Inflammatory macrophage (primary cell): ENCODE results near the gene MTMR11.

Source experiments
- DNase-seq, 2 donors: peaks; one replicate each; pipeline ENCODE4 v3.0.0-alpha.2; 2020 to 2022

Gene MTMR11

GRCh38 chr1:149934356-149934755, 2.3 kb downstream of the MTMR11 start:
- no peak for DNase-seq

DNA sequence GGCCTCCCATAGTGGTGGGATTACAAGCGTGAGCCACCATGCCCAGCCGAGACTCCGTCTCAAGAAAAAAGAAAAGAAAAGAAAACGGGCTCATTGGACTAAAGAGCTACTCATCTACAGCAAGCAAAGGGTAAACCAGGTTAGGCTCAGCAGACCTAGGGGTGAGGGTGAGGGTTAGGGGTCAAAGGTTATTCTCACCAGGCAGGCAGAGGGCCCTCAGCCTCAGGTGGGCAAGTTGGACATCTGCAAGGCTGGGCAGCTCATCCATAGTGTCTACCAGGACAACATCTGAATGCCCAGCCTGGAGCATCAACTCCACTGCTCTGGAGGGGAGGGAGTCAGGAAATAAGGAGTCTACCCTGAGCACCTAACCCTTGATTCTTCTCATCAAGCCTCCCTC, 3.5 kb downstream of the MTMR11 start:
- DNase-seq, result no peak

GRCh38 chr1:149932474-149932873, 4.2 kb downstream of the MTMR11 start:
- DNase-seq, result no peak

DNA sequence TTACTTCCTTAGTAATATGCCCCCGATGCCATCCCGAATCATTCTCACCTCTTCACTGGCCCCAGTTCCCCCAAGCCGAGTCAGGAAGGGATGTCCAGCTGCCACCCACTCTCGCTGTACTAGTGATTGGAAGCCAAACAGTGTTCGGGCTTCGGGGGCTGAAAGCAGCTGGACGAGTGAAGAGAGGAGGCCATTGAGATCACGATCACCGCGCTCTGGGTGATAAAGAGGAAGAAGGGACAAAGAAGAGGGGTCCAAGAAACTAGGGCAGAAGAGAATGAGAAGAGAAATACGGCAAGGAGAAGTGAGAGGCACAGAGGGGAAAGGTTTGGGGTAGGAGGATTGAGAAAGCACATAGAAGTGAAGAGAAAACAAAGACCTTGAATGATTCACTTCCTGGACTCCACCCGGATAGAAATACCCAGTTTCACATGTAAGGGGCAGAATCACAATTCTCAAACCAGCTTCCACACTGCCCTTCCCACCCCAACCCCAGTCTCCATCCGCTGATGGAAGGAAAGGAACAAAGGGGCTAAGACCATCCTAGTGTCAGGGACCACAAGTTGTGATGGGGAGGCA, 5.4 kb downstream of the MTMR11 start:
- peak; percentile 10 to 32 for DNase-seq

GRCh38 chr1:149929856-149930255, 6.8 kb downstream of the MTMR11 start:
- peak; percentile 28 to 61 for DNase-seq

GRCh38 chr1:149928401-149928724, 8.3 kb downstream of the MTMR11 start:
- no peak for DNase-seq

GRCh38 chr1:149927563-149928400, 8.9 kb downstream of the MTMR11 start, which contains the start of gene SF3B4:
Gene SF3B4, minus strand, starts transcription at chr1:149927803. Its CDS starts 44 bp downstream, at chr1:149927759.
- DNase-seq, result peak; percentile 94 to 97

DNA sequence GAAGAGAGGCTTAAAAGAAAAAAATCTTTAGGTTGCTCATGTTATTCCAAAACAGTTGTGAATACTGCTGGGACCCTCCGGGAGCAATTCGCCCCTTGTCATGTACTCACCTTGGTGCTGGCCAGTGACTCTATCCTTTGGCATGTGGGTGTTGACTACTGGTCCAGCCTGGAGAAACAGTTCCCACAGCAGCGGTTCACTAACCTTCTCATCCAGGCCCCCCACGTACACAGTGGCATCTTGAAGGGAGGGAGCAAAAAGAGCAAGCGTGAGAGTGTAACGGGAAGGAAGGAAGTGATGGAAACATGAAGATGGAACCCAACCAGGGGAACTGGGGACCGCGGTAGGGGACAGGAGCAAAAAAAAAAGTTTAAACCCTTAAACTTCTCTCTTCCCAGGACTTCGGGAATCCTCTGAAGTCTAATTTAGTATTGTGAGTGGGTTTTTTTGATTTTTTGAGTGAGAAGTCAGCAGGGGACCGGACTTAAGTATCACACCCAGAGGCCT, 9.6 kb downstream of the MTMR11 start:
- no peak for DNase-seq

DNA sequence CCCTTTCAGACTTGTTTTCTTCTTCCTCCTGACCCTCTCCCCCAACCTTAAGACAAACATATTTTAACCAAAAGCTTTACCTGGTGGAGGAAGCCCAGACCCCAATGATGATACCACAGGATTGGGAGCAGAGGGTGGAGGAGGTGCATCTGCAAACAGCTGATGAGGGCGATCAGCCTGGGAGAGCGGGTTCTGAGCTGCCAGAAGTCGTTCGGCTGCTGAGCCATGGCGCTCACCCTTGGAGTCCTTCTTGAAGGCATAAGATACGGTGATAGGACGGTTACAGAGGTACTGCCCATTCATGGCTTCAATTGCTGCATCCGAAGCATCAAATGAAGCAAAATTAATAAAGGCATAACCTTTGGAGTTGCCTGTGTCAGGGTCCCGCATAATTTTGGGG, 10.4 kb downstream of the MTMR11 start:
- no peak for DNase-seq

GRCh38 chr1:149925751-149926150, 10.9 kb downstream of the MTMR11 start:
- no peak for DNase-seq

DNA sequence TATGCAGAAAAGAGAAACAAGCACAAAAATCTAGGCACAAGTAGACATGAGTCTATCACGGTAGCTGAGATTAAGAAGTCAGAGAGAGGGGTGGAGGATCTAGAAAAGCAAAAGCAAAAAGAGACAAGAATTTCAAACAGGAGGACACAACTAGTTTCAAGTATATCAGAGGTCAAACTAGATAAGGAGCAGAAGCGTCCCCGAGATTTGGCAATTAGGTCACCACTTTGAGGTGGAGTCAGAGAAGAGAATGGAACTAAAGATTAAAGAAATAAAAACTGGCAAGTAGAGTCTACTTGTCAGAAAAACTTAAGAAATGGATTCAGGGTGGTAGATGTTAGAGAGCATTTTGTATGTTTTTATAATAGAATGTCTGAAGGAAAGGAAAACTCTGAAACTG, 11.3 kb downstream of the MTMR11 start:
- no peak for DNase-seq

- DNase-seq, result no peak
Measured at GRCh38 chr1:149923626-149924025, 13.1 kb downstream of the MTMR11 start.

DNA sequence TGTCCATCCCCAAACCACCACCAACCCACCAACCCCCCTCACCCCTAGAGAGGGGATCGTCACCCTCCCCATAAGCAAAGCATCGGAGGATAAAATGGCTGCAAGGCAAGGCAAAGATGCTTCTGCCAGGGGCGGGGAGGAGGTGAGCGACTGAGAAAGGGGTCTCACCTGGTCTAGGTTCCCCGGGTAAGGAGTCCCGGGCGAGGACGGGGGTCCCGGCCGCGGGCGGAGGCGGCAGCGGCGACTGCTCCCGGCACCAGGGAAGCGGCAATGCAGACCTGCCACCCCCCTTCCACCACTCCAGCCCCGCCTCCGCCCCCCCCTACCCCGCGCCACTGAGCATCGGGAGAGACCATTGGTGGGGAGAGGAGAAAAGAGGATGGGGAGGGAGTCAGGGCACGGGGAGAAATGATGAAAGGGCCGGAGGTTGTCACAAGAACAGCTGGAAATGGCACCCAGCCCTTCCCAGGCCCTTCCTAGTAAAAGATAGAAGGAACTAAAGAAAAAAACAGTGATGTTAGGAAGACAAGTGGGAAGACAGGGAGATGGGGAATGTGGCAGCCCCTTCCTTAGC, 19.0 kb downstream of the MTMR11 start, which contains the start of gene SV2A:
Gene SV2A (minus strand): TSS at position 274 of the 574 bp plus-strand sequence. CDS start 4,004 bp downstream, outside the sequence.
- no peak for DNase-seq

- no peak for DNase-seq
Measured at GRCh38 chr1:149916898-149917252, 19.8 kb downstream of the MTMR11 start.

- no peak for DNase-seq
Measured at GRCh38 chr1:149916193-149916897, 20.3 kb downstream of the MTMR11 start.

- no peak for DNase-seq
Measured at GRCh38 chr1:149915429-149916192, 21.1 kb downstream of the MTMR11 start.

GRCh38 chr1:149914545-149914944, 22.1 kb downstream of the MTMR11 start:
- no peak for DNase-seq

- DNase-seq, result no peak
Measured at GRCh38 chr1:149906570-149907075, 30.1 kb downstream of the MTMR11 start.

DNA sequence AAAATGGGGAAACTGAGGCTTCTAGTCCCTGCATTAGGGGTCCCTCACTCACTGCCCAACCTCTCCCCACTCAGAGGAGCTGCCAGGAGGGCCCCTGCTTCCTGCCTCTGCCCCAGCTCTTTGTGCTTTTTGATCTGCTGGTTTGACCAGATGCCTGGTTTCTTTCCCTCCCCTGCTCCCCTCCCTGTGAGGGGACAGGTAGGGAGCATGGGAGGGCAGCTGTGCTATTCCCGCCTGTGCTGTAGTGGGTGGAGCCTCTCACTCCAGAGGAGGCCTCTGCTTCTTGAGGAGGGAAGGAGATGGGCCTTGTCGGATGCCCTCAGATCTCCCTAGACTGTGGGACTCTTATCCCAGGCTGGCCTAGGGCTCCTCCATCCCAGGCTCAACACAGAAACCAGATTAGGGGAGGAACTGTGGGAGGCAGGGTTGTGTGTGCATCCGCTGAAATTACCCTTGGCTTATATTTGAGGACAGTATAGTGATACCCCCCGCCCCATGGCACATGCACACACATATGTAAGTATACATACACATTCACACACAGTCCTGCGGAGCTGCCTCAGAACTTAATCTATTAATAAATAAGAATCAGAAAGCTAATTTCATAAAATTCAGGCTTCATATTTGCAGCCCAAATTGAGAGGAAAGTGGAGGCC, 32.7 kb downstream of the MTMR11 start:
- DNase-seq, result no peak

GRCh38 chr1:149899460-149900284, 37.0 kb downstream of the MTMR11 start, which contains the start of gene BOLA1:
Gene BOLA1, plus strand, starts transcription at chr1:149899568. Its CDS starts 492 bp downstream, at chr1:149900060.
- peak; percentile 80 to 89 for DNase-seq
